ENCODE results near the gene LZTR1. TPM values are rescaled to one million over a fixed set of nuclear protein-coding genes. Genes with fewer than 3 reads are reported as not detected.

The LZTR1 gene
- total and polyA plus RNA-seq, 2 of the 4 experiments (the other 2 are of a cell fraction): 22.8 to 41.3 TPM

- Histone ChIP-seq H3K4ac (ENCODE audit: low read depth, low read length) (peak overlapping the region; percentile 90), H3K14ac (replicated peaks; ENCODE audit: low read depth, low read length) (peak overlapping the region; percentile 96), H3K4me1 (ENCODE audit: control insufficient read depth, insufficient read depth, low read length) (peaks cover 15% of the 10 kb centered on the region), H3K79me1 (ENCODE audit: low read depth in 1 of 2, low read length in 2 of 2) (peaks cover 19 to 49% of the 10 kb centered on the region in 2 experiments), H2AK5ac (ENCODE audit: low read depth, low read length) (peak overlapping the region; percentile 87), H3K9me3 (ENCODE audit: control insufficient read depth, insufficient read depth, low read length) (no peaks in the 10 kb centered on the region), H2BK120ac (ENCODE audit: low read depth, low read length) (no peak overlapping the region), H3K27me3 (ENCODE audit: control insufficient read depth, insufficient read depth, low read length) (no peaks in the 10 kb centered on the region), H4K91ac (ENCODE audit: insufficient read depth, low read depth, low read length) (0 out of 2 replicates have a peak overlapping the region, but pooled peaks have one; percentile 12), H2BK20ac (ENCODE audit: low read depth, low read length) (no peak overlapping the region), H2BK5ac (ENCODE audit: low read depth, low read length, poor library complexity, severe bottlenecking) (no peak overlapping the region), H3K9me1 (ENCODE audit: insufficient read depth, low read length) (peaks cover 13% of the 10 kb centered on the region; the same call in 1 of the 2 replicates), H4K5ac (ENCODE audit: low read depth, low read length) (no peak overlapping the region), H3K4me2 (ENCODE audit: low read depth, low read length) (peak overlapping the region; percentile 93), H3K36me3 (ENCODE audit: control insufficient read depth, insufficient read depth, low read length) (peaks cover 35% of the 10 kb centered on the region), H3K9ac (ENCODE audit: low read depth, low read length) (peak overlapping the region; percentile 76), H3K56ac (ENCODE audit: extremely low read depth, insufficient read depth, low read length) (no peak overlapping the region), H4K8ac (ENCODE audit: low read depth in 2 of 2, low read length in 2 of 2) (peak overlapping the region; percentile 91 to 97; a peak in 2 of 4 replicates), H3K27ac (ENCODE audit: insufficient read depth, low read length) (peak overlapping the region; percentile 93), H3K23ac (ENCODE audit: low read depth, low read length) (peak overlapping the region; percentile 71; the same call in 1 of the 2 replicates), H3K4me3 (ENCODE audit: insufficient read depth, low read depth, low read length) (peak overlapping the region; percentile 75), H2AFZ (replicated peaks; ENCODE audit: low read length, poor library complexity) (peak overlapping the region; percentile 97), H3K18ac (ENCODE audit: low read depth, low read length) (no peak overlapping the region), H2BK15ac (ENCODE audit: low read depth, low read length) (no peak overlapping the region), H4K20me1 (ENCODE audit: insufficient read depth, low read length) (peaks cover 9% of the 10 kb centered on the region; the same call in 1 of the 2 replicates), H2AK9ac (replicated peaks; ENCODE audit: low read depth, low read length, poor library complexity) (peak overlapping the region; percentile 100)
- ATAC-seq (ENCODE audit: low read depth): no peak
- dilution Hi-C loops (cut with HindIII; ENCODE audit: low sequenced_read_pairs, unreplicated experiment) (no loop called here), intact Hi-C loops (cut with micrococcal nuclease) (no loop called here), in situ Hi-C loops (cut with MboI; ENCODE audit: low sequenced_read_pairs) (no loop called here)
- DNase-seq: no peak
- TF ChIP-seq USF2 (IDR thresholded peaks at IDR 0.05; ENCODE audit: low read depth, low read length) (no peak), SMC3 (IDR thresholded peaks at IDR 0.05; ENCODE audit: low read depth, low read length) (no peak), CEBPB (IDR thresholded peaks at IDR 0.05; ENCODE audit: low read depth, low read length) (no peak), MAFK (IDR thresholded peaks at IDR 0.05; ENCODE audit: low read depth, low read length) (no peak), MXI1 (IDR thresholded peaks at IDR 0.05; ENCODE audit: borderline replicate concordance, low read depth, low read length) (no peak), FOS (IDR thresholded peaks at IDR 0.05; ENCODE audit: low read depth, low read length) (no peak), RAD21 (IDR thresholded peaks at IDR 0.05; ENCODE audit: low read length) (no peak), BHLHE40 (IDR thresholded peaks at IDR 0.05; ENCODE audit: low read depth, low read length) (no peak), RCOR1 (IDR thresholded peaks at IDR 0.05; ENCODE audit: insufficient replicate concordance, low read length) (no peak), RFX5 (IDR thresholded peaks at IDR 0.05; ENCODE audit: low read depth, low read length) (no peak), MAZ (IDR thresholded peaks at IDR 0.05; ENCODE audit: borderline replicate concordance, low read depth, low read length) (no peak), NFE2L2 (IDR thresholded peaks at IDR 0.05; ENCODE audit: low read depth, low read length) (no peak), ELK1 (IDR thresholded peaks at IDR 0.05; ENCODE audit: borderline replicate concordance, low read depth, low read length) (no peak), CHD1 (IDR thresholded peaks at IDR 0.05; ENCODE audit: low read depth, low read length) (no peak)
- 40% methylated on average over 8 of the region's 22 CpGs; no CpG with 5 or more reads in 1 of the 2 experiments for WGBS, 2 experiments (ENCODE audit: extremely low coverage in 2 of 2, insufficient read length in 1 of 2)
- POLR2A ChIA-PET (ENCODE audit: unreplicated experiment): no interaction called here
- BruUV-seq (replicated peaks): no TSS peak
- CTCF ChIA-PET: no interaction called here
Measured at GRCh38 chr22:21000207-21000986, 18.3 kb downstream of the LZTR1 start.
